HUDEP-2 (cell line): ENCODE data around the gene SUGT1.
"Not testable (repeated sequence)": the region's sequence is repeated elsewhere in the genome, so short reads cannot be mapped to it uniquely, and the experiment has no call there.

Experiments used
- DNase-seq, 76 experiments: peaks; one replicate each; lab custom pipeline; 2025; ENCODE audit not compliant: unreplicated experiment in 76 of 76; lab: John Stamatoyannopoulos, UW

Gene SUGT1

GRCh38 chr13:52652196-52652979, at the start of gene SUGT1:
SUGT1 (plus strand) TSS chr13:52652836; CDS start chr13:52652921, 85 bp downstream.
- peak; percentile 20 to 98 (median 94) for DNase-seq

GRCh38 chr13:52603316-52603715, 49.3 kb upstream of the SUGT1 start:
- DNase-seq: not testable (repeated sequence)

- DNase-seq: not testable (repeated sequence)
Measured at GRCh38 chr13:52606126-52606525, 46.5 kb upstream of the SUGT1 start.

GRCh38 chr13:52606795-52607194, 45.8 kb upstream of the SUGT1 start:
- not testable (repeated sequence) for DNase-seq

- DNase-seq: not testable (repeated sequence)
Measured at GRCh38 chr13:52608184-52608583, 44.5 kb upstream of the SUGT1 start.

- peak in 26 of 76 experiments; percentile 2 to 54 (median 20) for DNase-seq
Measured at GRCh38 chr13:52609013-52609606, 43.5 kb upstream of the SUGT1 start.

- DNase-seq: not testable (repeated sequence)
Measured at GRCh38 chr13:52610158-52610557, 42.5 kb upstream of the SUGT1 start.

- DNase-seq: no peak
Measured at GRCh38 chr13:52615134-52615801, 37.4 kb upstream of the SUGT1 start.

GRCh38 chr13:52615812-52616211, 36.8 kb upstream of the SUGT1 start:
- DNase-seq: peak in 3 of 76 experiments; percentile 1 to 9 (median 2)

- DNase-seq: peak in 73 of 76 experiments; percentile 21 to 89 (median 73)
Measured at GRCh38 chr13:52617070-52618060, 35.3 kb upstream of the SUGT1 start.

- not testable (repeated sequence) for DNase-seq
Measured at GRCh38 chr13:52631083-52631690, 21.4 kb upstream of the SUGT1 start.

GRCh38 chr13:52638666-52639328, 13.8 kb upstream of the SUGT1 start:
- DNase-seq: no peak

GRCh38 chr13:52642131-52642530, 10.5 kb upstream of the SUGT1 start, which contains the start of gene HNRNPA1L2:
HNRNPA1L2 (plus strand) TSS chr13:52642431; CDS start chr13:52642493, 62 bp downstream.
- DNase-seq: no peak

- DNase-seq: no peak
Measured at GRCh38 chr13:52644108-52644507, 8.5 kb upstream of the SUGT1 start.

- DNase-seq: no peak
Measured at GRCh38 chr13:52646967-52647366, 5.7 kb upstream of the SUGT1 start.

GRCh38 chr13:52650731-52651130, 1.9 kb upstream of the SUGT1 start:
- peak in 3 of 76 experiments; percentile 1 to 18 (median 3) for DNase-seq

GRCh38 chr13:52651897-52652195, 790 bp upstream of the SUGT1 start:
- peak in 30 of 76 experiments; percentile 16 to 74 (median 49) for DNase-seq

- peak in 13 of 76 experiments; percentile 20 to 83 (median 44) for DNase-seq
Measured at GRCh38 chr13:52652980-52653303, 306 bp downstream of the SUGT1 start.

GRCh38 chr13:52659340-52659739, 6.7 kb downstream of the SUGT1 start:
- DNase-seq: no peak
